Activated T-helper 1 cell treated with Interleukin-2 at 50 U/mL for 16 hours (primary cell): Measurements from ENCODE around the gene GLIS1.

Experiments
- DNase-seq: peaks from one replicate; pipeline ENCODE4 v3.0.0-alpha.2; 2020; ENCODE audit warnings: low read depth

GLIS1 gene

DNA sequence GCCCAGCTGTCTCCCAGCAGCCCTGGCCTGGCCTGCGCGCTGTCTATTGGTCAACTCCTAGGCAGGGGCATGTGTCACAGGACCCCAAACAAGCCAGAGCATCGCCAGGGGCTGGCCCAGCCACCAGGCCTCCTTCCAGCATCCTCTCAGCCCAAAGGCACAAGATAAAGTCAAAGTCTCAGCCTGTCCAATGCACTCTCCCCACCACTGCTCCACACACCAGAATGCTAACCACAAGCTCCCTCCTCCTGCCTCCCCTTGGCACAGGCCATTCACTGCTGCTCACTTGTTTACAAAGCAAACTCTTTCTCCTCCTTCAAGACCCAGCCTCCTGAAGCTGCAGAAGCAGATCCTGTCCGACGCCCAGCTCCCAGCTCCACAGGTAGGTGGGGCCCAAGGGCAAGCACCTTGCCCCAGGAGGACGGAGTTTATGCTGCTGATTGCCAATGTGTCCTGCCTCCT, 146.4 kb downstream of the GLIS1 start:
- no peak for DNase-seq

- no peak for DNase-seq
Measured at GRCh38 chr1:53591924-53592323, 147.0 kb downstream of the GLIS1 start.

DNA sequence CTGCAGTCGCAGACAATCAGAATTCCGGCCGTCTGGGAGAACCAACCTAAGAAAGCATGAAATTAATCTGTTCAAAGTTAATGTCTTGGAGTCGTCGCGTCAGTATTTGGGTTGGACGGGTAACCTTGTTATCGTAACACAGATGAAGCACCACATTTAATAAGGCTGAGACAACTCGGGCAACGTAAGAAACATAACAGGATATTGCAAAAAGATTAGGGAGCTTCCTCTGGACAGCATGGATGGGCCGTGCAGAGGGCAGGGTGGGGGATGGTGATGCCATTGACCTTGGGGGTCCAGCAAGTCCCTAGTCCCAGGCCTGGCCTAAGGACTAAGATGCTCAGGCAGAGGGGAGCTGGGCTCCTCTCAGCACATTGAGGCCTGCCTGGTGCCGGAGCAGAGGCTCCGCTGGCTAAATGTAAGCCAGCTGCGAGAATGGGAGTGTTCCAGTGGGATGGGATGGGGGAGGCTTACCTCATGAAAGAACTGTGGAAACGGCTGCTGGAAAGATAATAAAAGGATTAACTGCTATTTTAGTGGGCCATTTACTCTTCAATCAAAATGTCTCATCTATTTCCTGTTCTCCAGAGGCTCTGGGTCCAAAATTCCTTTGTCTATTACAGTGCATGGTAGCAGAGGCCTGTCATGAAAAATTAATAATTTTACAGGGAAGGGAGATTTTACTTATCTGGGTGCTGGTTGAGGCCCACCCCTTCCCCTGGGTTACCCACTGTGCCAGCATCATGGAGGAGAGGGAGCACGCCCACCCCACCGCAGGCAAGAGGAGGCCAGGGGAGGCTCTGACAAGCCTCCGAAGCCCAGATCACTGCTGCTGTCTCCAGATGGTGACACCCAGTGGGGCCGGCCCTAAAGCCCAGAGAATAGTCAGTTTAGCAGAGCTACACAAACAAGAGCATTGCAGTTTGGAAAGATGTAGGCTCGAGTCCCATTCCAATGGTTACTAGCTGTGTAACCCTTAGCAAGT, 148.1 kb downstream of the GLIS1 start:
- no peak for DNase-seq

DNA sequence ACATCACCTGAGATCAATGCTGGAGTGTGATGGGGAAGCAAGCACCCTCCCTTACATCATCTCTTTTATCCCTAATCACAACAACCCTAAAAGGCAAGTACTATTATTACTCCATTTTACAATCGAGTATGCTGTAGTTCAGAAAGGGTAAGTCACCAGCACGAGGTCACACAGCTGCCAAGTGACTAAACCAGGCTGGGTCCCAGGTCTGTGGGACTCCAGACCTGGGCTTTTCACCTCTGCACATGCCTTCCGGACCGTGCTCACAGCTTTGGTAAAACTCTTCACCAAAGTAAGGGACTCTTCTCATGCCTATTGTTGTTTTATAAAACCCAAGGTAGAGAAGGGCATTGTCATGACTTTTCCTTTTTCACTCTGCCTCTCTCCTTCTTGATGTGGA, 148.9 kb downstream of the GLIS1 start:
- no peak for DNase-seq

- DNase-seq: no peak
Measured at GRCh38 chr1:53589043-53589887, 149.7 kb downstream of the GLIS1 start.

DNA sequence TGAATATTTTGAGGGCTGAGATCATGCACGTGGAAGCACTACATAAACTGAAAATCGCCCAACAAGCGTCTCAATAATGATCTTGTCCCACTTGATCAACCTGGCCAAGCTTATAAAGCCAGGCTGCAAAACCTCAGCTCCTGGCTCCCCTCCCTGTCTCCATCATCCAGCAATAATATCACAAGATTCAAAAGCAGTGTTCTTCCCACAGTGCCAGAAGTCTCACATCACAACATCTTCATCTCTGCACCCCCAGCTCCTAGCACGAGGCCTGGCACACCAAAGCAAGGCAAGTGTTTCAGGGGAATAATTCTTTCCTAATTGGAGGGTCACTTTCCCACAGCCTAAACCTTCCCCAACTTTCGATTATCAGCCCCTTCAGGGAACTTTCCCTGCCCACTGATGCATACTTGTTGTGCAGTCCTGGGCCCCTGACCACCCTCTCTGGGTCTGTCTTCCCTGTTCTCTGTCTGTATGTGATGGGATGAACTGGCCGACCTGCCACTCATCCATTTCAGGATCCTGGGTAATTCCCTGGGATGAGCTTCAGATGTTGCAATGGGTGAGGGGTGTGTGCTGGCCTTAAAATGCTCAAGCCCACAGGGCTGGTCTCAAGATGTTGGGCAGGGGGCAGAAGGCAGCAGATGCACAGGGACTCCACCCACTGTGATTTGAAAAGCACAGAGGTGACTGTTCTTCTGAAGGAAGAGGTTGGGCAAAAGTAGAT, 150.7 kb downstream of the GLIS1 start:
- no peak for DNase-seq

GRCh38 chr1:53587252-53587988, 151.5 kb downstream of the GLIS1 start:
- no peak for DNase-seq

DNA sequence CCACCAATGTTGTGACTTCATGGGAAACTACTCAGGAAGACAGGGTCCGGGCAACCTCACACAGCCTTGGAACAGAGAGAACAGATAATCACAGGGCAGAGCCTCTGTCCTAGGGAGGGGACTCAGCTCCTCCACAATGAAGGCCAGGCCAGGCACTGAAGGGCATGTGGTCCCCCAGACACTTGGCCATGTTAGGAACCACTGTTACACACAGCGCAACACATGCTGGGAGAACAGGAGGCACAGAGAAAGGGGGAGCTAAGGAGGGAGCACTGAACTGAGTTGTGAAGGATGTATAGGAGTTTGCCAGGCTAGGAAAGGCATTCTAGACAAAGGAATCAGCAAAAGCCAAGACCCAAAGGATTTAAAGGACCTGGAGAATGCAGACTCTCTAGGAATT, 152.2 kb downstream of the GLIS1 start:
- no peak for DNase-seq

DNA sequence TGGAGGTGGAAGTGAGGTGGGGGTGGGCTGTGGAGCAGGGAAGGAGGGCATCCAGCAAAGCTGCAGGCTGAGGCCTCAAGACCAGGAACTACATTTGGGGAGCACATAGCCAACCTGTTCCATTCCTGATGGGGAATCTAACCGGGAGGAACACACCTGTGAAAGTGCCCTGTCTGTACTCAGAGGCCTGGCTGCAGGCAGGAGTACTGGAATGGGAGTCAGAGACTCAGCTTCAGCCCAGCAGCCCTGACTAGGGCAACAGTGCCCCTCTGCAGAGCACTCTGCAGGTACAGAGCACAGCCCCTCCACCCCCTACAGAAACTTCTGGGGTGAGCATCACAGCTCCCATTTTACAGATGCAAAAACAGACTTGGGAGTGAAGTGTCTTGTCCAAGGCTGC, 153.4 kb downstream of the GLIS1 start:
- DNase-seq: no peak

DNA sequence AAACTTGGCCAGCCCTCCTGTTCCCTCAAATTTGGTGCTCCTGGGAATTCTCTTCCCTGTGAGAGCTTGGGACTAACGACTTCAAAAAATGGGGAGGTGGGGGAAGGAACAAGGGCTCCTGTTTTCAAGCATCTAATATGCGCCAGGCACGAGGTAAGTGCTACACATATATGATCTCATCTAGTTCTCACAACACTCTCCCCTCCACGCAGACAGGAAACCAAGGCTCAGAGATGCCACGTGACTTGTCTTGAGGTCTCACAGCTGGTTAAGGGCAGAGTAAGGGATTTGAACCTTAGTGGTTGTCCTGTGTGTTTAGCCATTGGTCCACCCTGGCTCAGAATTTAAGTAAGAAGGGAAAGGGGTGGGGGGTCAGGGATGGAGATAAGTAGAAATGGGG, 153.8 kb downstream of the GLIS1 start:
- DNase-seq: no peak

DNA sequence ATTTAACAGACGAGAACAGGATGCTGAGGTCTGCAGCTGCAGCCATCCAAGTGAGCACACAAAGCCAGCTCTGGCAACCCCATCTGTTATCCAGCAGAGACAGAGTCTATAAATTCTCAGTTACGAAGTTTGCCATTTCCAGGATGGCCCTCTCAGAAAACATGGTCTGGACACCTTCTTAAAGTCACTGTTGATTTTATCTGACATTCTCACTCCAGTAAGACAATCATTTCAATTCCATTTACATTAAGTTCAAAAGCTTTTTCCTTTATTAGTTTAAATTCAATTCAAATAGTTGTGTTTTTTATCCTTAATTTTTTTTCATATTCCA, 154.2 kb downstream of the GLIS1 start:
- DNase-seq: no peak

- no peak for DNase-seq
Measured at GRCh38 chr1:53583868-53584776, 154.8 kb downstream of the GLIS1 start.

DNA sequence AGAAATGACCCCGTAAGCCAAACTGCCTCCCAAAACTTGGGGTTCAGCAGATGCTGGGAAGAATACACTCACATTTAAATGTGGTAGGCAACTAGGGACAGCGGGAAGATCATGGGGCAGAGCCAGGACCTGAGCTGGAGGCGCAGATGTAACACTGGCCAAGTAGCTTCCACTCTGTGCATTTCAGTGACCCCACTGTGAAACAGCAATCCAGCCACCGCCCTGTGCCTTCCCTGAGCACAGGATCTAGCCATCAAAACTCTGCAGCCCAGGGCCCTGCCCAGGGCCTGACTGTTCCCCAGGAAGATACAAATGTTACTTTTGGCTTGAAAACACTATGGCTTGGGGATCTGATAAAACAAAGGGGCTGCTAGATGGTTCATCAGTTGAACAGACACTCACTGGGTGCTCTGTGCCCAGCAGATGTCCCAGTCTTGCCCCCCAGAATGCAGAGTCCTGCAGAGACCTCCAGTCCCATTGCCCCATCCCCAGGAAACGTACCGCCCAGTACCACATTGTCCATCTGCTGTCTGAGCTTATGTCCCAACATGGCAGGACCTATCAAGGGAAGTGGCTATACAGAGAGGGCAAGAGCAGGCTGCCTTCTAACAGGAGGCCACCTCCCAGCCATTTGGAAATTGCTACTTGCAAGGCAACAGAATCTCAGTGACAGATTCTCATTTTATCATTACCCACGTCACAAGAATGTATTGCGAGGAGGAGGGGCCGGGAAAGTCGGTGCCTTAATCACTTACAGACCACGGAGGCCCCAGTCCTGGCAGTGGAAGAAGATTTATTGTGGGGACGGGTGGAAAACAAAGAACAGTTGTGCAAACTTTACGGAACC, 155.7 kb downstream of the GLIS1 start:
- no peak for DNase-seq

DNA sequence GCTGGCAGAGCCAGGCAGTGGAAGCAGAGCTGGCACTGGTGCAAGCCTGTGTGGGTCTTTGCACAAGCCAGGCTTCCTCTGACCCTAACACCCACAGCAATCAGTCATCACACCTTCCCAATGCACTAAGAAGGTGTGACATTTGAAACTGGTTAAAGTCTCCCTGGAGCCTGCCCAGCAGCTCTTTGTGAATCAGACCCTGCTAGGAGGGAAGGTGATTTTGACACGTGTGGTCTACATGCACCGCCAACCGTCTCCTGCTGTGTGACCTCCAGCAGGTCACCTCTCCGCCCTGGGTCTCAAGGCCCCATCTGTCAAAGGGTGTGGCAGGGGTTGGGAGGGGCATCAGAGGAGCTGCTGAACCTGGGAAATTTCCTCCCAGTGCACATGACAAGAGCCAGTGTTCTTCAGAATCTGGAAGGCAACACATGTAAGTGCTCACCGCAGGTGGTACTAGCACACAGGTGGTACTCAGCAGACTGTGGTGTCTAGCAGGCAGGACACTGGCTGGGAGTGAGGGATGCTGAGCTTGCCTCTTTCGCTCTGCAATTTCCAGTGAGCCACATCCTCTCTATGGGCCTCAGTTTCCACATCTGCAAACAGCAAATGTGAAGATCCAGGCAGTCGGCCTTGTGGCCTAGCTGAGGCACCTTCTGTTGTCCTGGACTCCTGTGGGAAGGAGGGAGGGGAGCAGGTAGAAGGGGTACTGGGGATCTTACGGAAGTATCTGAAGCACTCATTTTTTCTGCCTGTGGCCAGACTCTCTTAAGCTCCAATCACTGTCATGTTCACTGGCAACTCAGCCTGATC, 156.5 kb downstream of the GLIS1 start:
- no peak for DNase-seq

DNA sequence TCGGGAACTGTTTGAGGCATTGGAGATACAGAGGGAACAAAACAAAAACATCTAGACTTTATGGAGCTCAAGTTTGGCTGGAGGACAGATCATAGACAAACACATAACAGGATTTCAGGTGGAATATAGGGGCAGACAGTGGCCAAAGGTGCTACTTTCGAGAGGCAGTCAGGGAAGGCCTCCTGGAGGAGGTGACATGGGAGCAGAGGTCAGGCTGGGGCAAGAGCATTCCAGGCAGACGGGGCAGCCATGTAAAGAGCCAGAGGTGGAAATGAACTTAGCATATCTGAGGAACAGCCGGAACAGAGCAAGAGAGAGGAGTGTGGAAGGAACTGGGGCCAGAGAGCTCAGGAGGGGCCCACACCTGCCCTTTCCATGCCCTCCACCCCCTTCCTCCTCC, 157.5 kb downstream of the GLIS1 start:
- no peak for DNase-seq

GRCh38 chr1:53580739-53581475, 158.1 kb downstream of the GLIS1 start:
- no peak for DNase-seq

DNA sequence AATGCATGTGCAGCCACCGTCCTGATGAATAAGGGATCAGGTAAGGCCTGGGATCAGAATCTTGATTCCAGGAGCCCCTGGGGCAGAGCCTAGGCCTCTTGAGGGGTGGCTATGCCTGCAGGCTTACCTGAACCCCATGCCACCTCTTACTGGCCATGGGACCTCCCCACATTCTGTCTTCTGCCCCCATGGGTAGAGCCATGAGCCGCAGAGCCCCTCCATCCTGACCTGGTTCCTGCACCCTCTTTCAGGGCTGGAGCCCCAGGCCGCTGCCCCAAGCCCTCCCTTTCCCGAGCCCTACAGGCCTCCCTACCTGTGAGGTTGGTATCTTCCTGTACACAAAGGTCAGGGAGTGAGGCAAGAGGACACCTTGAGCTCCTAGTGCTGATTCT, 159.0 kb downstream of the GLIS1 start:
- DNase-seq: no peak
